Neural progenitor cell (in vitro differentiated cells): Measurements from ENCODE around the gene HSDL2. TPM values are rescaled to one million over a fixed set of nuclear protein-coding genes. Genes with fewer than 3 reads are reported as not detected.

Source experiments
- DNase-seq: peaks from one replicate; pipeline ENCODE4 v3.0.0-alpha.2; 2016; ENCODE audit warnings: low spot score
- H2AFZ ChIP-seq: fragments of 200-600 bp; sonication (generic); replicated peaks from 2 replicates; pipeline ENCODE4 v1.6.1; 2016; ENCODE audit warnings: antibody characterized with exemption
- H3F3A ChIP-seq: fragments of 200-600 bp; sonication (generic); 2 replicates; pipeline ENCODE4 v1.6.1; 2016; ENCODE audit warnings: antibody characterized with exemption, low read depth
- H3K27ac ChIP-seq: fragments of 200-600 bp; sonication (generic); 2 replicates; pipeline ENCODE4 v1.5.1; 2016; ENCODE audit warnings: mild to moderate bottlenecking
- H3K27me3 ChIP-seq: fragments of 200-600 bp; sonication (generic); 2 replicates; pipeline ENCODE4 v1.6.1; 2016; ENCODE audit warnings: mild to moderate bottlenecking, moderate library complexity
- H3K36me3 ChIP-seq: fragments of 200-600 bp; sonication (generic); 2 replicates; pipeline ENCODE4 v1.5.1; 2016
- H3K4me1 ChIP-seq: fragments of 200-600 bp; sonication (generic); 2 replicates; pipeline ENCODE4 v1.6.1; 2016; ENCODE audit warnings: mixed run types
- H3K4me2 ChIP-seq: fragments of 200-600 bp; sonication (generic); 2 replicates; pipeline ENCODE4 v1.6.1; 2016
- H3K4me3 ChIP-seq: fragments of 200-600 bp; sonication (generic); 2 replicates; pipeline ENCODE4 v1.5.1; 2016
- H3K79me2 ChIP-seq: fragments of 200-600 bp; sonication (generic); 2 replicates; pipeline ENCODE4 v1.6.1; 2016; ENCODE audit warnings: low read depth
- H3K9ac ChIP-seq: fragments of 200-600 bp; sonication (generic); 2 replicates; pipeline ENCODE4 v1.6.1; 2016
- H3K9me3 ChIP-seq: fragments of 200-600 bp; sonication (generic); 2 replicates; pipeline ENCODE4 v1.5.1; 2016; ENCODE audit warnings: low read depth
- H4K20me1 ChIP-seq: fragments of 200-600 bp; sonication (generic); 2 replicates; pipeline ENCODE4 v1.6.1; 2016; ENCODE audit warnings: low read depth
- H3K27ac Mint-ChIP-seq: 3 replicates; pipeline ENCODE4 v1.8.0; 2021; ENCODE audit warnings: mixed read lengths
- H3K27me3 Mint-ChIP-seq: 2 replicates; pipeline ENCODE4 v1.8.0; 2022; ENCODE audit warnings: low read depth, mild to moderate bottlenecking, inconsistent platforms, moderate library complexity, mixed read lengths; ENCODE audit not compliant: insufficient read depth
- H3K36me3 Mint-ChIP-seq: 3 replicates; pipeline ENCODE4 v1.8.0; 2021; ENCODE audit warnings: mixed read lengths
- H3K4me1 Mint-ChIP-seq: 3 replicates; pipeline ENCODE4 v1.8.0; 2021; ENCODE audit warnings: mixed read lengths
- H3K4me3 Mint-ChIP-seq: 3 replicates; pipeline ENCODE4 v1.8.0; 2021; ENCODE audit warnings: mild to moderate bottlenecking, moderate library complexity, mixed read lengths
- H3K9me3 Mint-ChIP-seq: 3 replicates; pipeline ENCODE4 v1.8.0; 2020; ENCODE audit warnings: mixed read lengths
- CTCF ChIP-seq: fragments of 200-600 bp; sonication (generic); IDR thresholded peaks from 2 replicates; pipeline ENCODE4 v1.5.1; 2017; ENCODE audit warnings: antibody characterized with exemption, mild to moderate bottlenecking
- EZH2 ChIP-seq: fragments of 200-600 bp; sonication (generic); IDR thresholded peaks from 2 replicates; pipeline ENCODE4 v1.6.1; 2017; ENCODE audit warnings: antibody characterized with exemption, mild to moderate bottlenecking, moderate library complexity
- EZH2phosphoT487 ChIP-seq: fragments of 200-600 bp; sonication (generic); IDR thresholded peaks from 2 replicates; pipeline ENCODE4 v1.6.1; 2017; ENCODE audit warnings: antibody characterized with exemption
- total RNA-seq: library from RNA; depleted of rRNA; stranded (reverse); fragments of >200 nt; gene quantifications from 2 replicates; pipeline ENCODE4 v1.2.3, GENCODE V29; 2015; ENCODE audit warnings: low replicate concordance

The HSDL2 gene
- total RNA-seq, 1 donor from 2014 or later = 23.8 TPM

- Mint-ChIP-seq H3K4me1 (peaks cover 17% of the 10 kb centered on the region), H3K27ac (no peak overlapping the region), H3K27me3 (peaks cover 4% of the 10 kb centered on the region), H3K4me3 (peak overlapping the region; percentile 91), H3K9me3 (no peaks in the 10 kb centered on the region), H3K36me3 (no peaks in the 10 kb centered on the region)
- Histone ChIP-seq H3K9ac (no peak overlapping the region), H4K20me1 (peaks cover 18% of the 10 kb centered on the region), H3K9me3 (no peaks in the 10 kb centered on the region), H3K4me2 (peak overlapping the region; percentile 80), H3K27me3 (no peaks in the 10 kb centered on the region), H3K79me2 (peaks cover 33% of the 10 kb centered on the region), H3K4me3 (peak overlapping the region; percentile 61), H3K36me3 (no peaks in the 10 kb centered on the region), H3K4me1 (peaks cover 19% of the 10 kb centered on the region), H2AFZ (peak overlapping the region; percentile 87), H3F3A (peaks cover 23% of the 10 kb centered on the region), H3K27ac (no peak overlapping the region)
- TF ChIP-seq CTCF = no peak
- TF ChIP-seq EZH2phosphoT487 = no peak
- no peak for TF ChIP-seq EZH2
- DNase-seq = peak; percentile 19
These were observed 45.5 kb upstream of the HSDL2 start for GRCh38 chr9:112334432-112334841.

- no peaks in the 10 kb centered on the region for H3K9me3 ChIP-seq
- no peak overlapping the region for H3K4me2 ChIP-seq
- no peak for TF ChIP-seq CTCF
- no peak for TF ChIP-seq EZH2phosphoT487
- no peak for TF ChIP-seq EZH2
- Mint-ChIP-seq H3K4me3 (no peak overlapping the region), H3K9me3 (no peaks in the 10 kb centered on the region), H3K27me3 (peaks cover 3% of the 10 kb centered on the region), H3K36me3 (no peaks in the 10 kb centered on the region), H3K27ac (no peak overlapping the region), H3K4me1 (no peaks in the 10 kb centered on the region)
- H4K20me1 ChIP-seq = no peaks in the 10 kb centered on the region
- H3K9ac ChIP-seq = no peak overlapping the region
- H3K4me3 ChIP-seq = no peak overlapping the region
- H3K36me3 ChIP-seq = no peaks in the 10 kb centered on the region
- DNase-seq = no peak
- no peaks in the 10 kb centered on the region for H3K4me1 ChIP-seq
- no peaks in the 10 kb centered on the region for H3K27me3 ChIP-seq
- H3K27ac ChIP-seq = no peak overlapping the region
- no peak overlapping the region for H2AFZ ChIP-seq
- H3K79me2 ChIP-seq = peaks cover 2% of the 10 kb centered on the region
- H3F3A ChIP-seq = peaks cover 20% of the 10 kb centered on the region
These were observed 42.4 kb upstream of the HSDL2 start for GRCh38 chr9:112337547-112337946.

GRCh38 chr9:112338561-112338960, 41.3 kb upstream of the HSDL2 start:
- no peak for DNase-seq
- Histone ChIP-seq H3K9me3 (no peaks in the 10 kb centered on the region), H3K36me3 (no peaks in the 10 kb centered on the region), H2AFZ (no peak overlapping the region), H3K27ac (no peak overlapping the region), H4K20me1 (no peaks in the 10 kb centered on the region), H3F3A (peaks cover 11% of the 10 kb centered on the region), H3K27me3 (no peaks in the 10 kb centered on the region), H3K4me1 (no peaks in the 10 kb centered on the region), H3K4me2 (no peak overlapping the region), H3K79me2 (no peaks in the 10 kb centered on the region), H3K9ac (no peak overlapping the region), H3K4me3 (no peak overlapping the region)
- no peak overlapping the region for H3K27ac Mint-ChIP-seq
- peaks cover 3% of the 10 kb centered on the region for H3K9me3 Mint-ChIP-seq
- no peaks in the 10 kb centered on the region for H3K36me3 Mint-ChIP-seq
- H3K4me3 Mint-ChIP-seq = no peak overlapping the region
- TF ChIP-seq CTCF (no peak), EZH2phosphoT487 (no peak), EZH2 (no peak)
- H3K27me3 Mint-ChIP-seq = peaks cover 5% of the 10 kb centered on the region
- no peaks in the 10 kb centered on the region for H3K4me1 Mint-ChIP-seq
